Neuronal stem cell (in vitro differentiated cells): ENCODE measurements around the gene UBALD2.

Source experiments
- DNase-seq: peaks from one replicate; pipeline ENCODE4 v3.0.0-alpha.2; 2013; ENCODE audit warnings: low spot score
- H2AFZ ChIP-seq: one replicate; pipeline ENCODE4 v1.6.1; 2013; ENCODE audit warnings: mild to moderate bottlenecking, low read length, inconsistent platforms
- H2AK5ac ChIP-seq: 2 replicates; pipeline ENCODE4 v1.6.1; 2013; ENCODE audit warnings: low read depth, mild to moderate bottlenecking, inconsistent platforms, low read length, moderate library complexity, mixed read lengths
- H2BK120ac ChIP-seq: 2 replicates; pipeline ENCODE4 v1.6.1; 2013; ENCODE audit warnings: low read depth, mild to moderate bottlenecking, inconsistent platforms, low read length, moderate library complexity, mixed read lengths
- H2BK12ac ChIP-seq: one replicate; pipeline ENCODE4 v1.6.1; 2013; ENCODE audit warnings: low read length, inconsistent platforms
- H2BK15ac ChIP-seq: 2 replicates; pipeline ENCODE4 v1.6.1; 2013; ENCODE audit warnings: mild to moderate bottlenecking, low read length, inconsistent platforms, mixed read lengths
- H2BK5ac ChIP-seq: one replicate; pipeline ENCODE4 v1.6.1; 2013; ENCODE audit warnings: inconsistent platforms, mild to moderate bottlenecking, low read length, moderate library complexity
- H3K14ac ChIP-seq: one replicate; pipeline ENCODE4 v1.6.1; 2013; ENCODE audit warnings: low read length, inconsistent platforms
- H3K18ac ChIP-seq: 2 replicates; pipeline ENCODE4 v1.6.1; 2013; ENCODE audit warnings: low read length, inconsistent platforms
- H3K23ac ChIP-seq: 2 replicates; pipeline ENCODE4 v1.6.1; 2013; ENCODE audit warnings: low read depth, mild to moderate bottlenecking, mixed read lengths, low read length, inconsistent platforms; ENCODE audit not compliant: poor library complexity
- H3K27ac ChIP-seq: replicated peaks from 3 replicates; pipeline ENCODE4 v1.5.1; 2013; ENCODE audit warnings: low read length, inconsistent platforms
- H3K27me3 ChIP-seq, 3 experiments: 2 replicates each; pipeline ENCODE4 v1.6.1; 2013; ENCODE audit warnings: low read length in 3 of 3, mild to moderate bottlenecking in 2 of 3, inconsistent platforms in 1 of 3, low read depth in 1 of 3, mixed read lengths in 1 of 3, moderate library complexity in 1 of 3; ENCODE audit not compliant: control insufficient read depth in 3 of 3, insufficient read depth in 3 of 3
- H3K36me3 ChIP-seq, 2 donors: replicated peaks in 1 of 2; 2 replicates each; pipeline ENCODE4 v1.6.1; 2013; ENCODE audit warnings: low read length in 2 of 2; ENCODE audit not compliant: control insufficient read depth in 2 of 2, insufficient read depth in 2 of 2
- H3K4ac ChIP-seq: 2 replicates; pipeline ENCODE4 v1.6.1; 2013; ENCODE audit warnings: inconsistent platforms, mild to moderate bottlenecking, low read length, moderate library complexity
- H3K4me1 ChIP-seq, 2 donors: 1 replicate in 1 of 2; 2 replicates in 1 of 2; pipeline ENCODE4 v1.6.1; 2013; ENCODE audit warnings: low read length in 2 of 2, low read depth in 1 of 2; ENCODE audit not compliant: control insufficient read depth in 2 of 2, insufficient read depth in 1 of 2
- H3K4me2 ChIP-seq: one replicate; pipeline ENCODE4 v1.6.1; 2013; ENCODE audit warnings: mild to moderate bottlenecking, low read length, inconsistent platforms; ENCODE audit not compliant: insufficient read depth, poor library complexity, severe bottlenecking
- H3K4me3 ChIP-seq, 2 donors: 2 replicates each; pipeline ENCODE4 v1.5.1; 2013; ENCODE audit warnings: low read length in 2 of 2, mild to moderate bottlenecking in 2 of 2, inconsistent platforms in 1 of 2, moderate library complexity in 1 of 2
- H3K79me1 ChIP-seq: one replicate; pipeline ENCODE4 v1.6.1; 2013; ENCODE audit warnings: low read depth, mild to moderate bottlenecking, inconsistent platforms, low read length, moderate library complexity
- H3K9ac ChIP-seq: one replicate; pipeline ENCODE4 v1.6.1; 2013; ENCODE audit warnings: mild to moderate bottlenecking, low read depth, low read length, inconsistent platforms; ENCODE audit not compliant: poor library complexity
- H3K9me3 ChIP-seq, 2 donors: replicated peaks in 1 of 2; 2 replicates each; pipeline versions ENCODE3 to v1.6.1; 2013; ENCODE audit warnings: low read length in 2 of 2, mild to moderate bottlenecking in 2 of 2, inconsistent platforms in 1 of 2, low read depth in 1 of 2, mixed read lengths in 1 of 2, moderate library complexity in 1 of 2; ENCODE audit not compliant: control insufficient read depth in 2 of 2, insufficient read depth in 1 of 2
- H4K8ac ChIP-seq: one replicate; pipeline ENCODE4 v1.6.1; 2013; ENCODE audit warnings: low read depth, mild to moderate bottlenecking, inconsistent platforms, low read length, moderate library complexity
- H4K91ac ChIP-seq: one replicate; pipeline ENCODE4 v1.6.1; 2013; ENCODE audit warnings: low read length, low read depth, mild to moderate bottlenecking, inconsistent platforms; ENCODE audit not compliant: poor library complexity
- WGBS, 2 donors: extraction: QIAGEN DNeasy Blood & Tissue Kit; methylation state at CpG; one replicate each; pipeline ENCODE4 v1.1.7; 2013; ENCODE audit warnings: missing lambda C conversion rate in 2 of 2, mixed read lengths in 1 of 2; ENCODE audit not compliant: insufficient read length in 2 of 2, insufficient replicate concordance in 1 of 2; ENCODE audit errors: extremely low coverage in 2 of 2; 5-methylcytosine and 5-hydroxymethylcytosine counted together

Gene UBALD2

DNA sequence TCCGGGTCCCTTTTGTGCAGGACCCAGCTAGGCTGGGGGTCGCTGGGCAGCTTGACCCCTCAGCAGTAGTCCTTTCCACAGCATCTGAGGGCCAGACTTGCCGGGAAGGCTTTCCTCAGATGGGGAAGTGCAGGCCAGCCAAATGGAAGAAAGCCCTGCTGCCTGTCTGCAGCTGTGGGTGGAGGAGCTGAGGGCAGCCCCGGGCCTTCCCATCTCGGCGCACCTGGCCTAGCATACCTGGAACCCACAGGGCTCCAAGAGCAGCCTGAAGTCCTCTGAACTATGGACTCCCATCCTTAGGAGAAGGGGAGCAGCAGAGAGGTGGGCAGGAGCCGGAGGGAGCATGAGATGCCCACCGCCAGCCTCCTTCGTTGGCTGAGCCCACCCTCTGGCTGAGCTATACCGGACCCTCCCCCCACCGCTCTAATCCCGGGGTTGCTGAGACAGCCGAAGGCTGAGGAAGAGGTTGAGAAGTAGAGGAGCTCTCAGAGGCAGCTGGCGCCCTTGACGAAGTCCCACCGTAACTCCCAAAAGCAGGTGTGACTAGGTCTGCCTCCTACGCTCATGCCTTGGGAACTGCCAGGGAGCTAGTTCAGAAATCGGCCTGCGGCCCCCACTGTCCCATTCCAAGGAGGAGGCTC, 13.2 kb downstream of the UBALD2 start:
- Histone ChIP-seq H3K9me3 (peaks cover 0 to 3% of the 10 kb centered on the region in 2 donors), H3K4me3 (no peak overlapping the region), H3K23ac (no peak overlapping the region), H3K9ac (no peak overlapping the region), H3K4me1 (peaks cover 0 to 6% of the 10 kb centered on the region in 2 donors), H3K4ac (no peak overlapping the region), H3K4me2 (no peak overlapping the region), H3K27ac (no peak overlapping the region), H4K91ac (no peak overlapping the region), H2BK12ac (no peak overlapping the region), H2BK15ac (no peak overlapping the region), H3K36me3 (peaks cover 4 to 11% of the 10 kb centered on the region in 2 donors), H3K27me3 (no peaks in the 10 kb centered on the region), H2AK5ac (peak overlapping the region; percentile 96), H4K8ac (no peak overlapping the region), H3K18ac (no peak overlapping the region), H3K14ac (peak overlapping the region; percentile 9), H2AFZ (no peak overlapping the region), H3K79me1 (peaks cover 7% of the 10 kb centered on the region), H2BK5ac (no peak overlapping the region), H2BK120ac (no peak overlapping the region)
- WGBS, 2 donors: no CpG with 5 or more reads among the region's 19 CpGs
- no peak for DNase-seq

DNA sequence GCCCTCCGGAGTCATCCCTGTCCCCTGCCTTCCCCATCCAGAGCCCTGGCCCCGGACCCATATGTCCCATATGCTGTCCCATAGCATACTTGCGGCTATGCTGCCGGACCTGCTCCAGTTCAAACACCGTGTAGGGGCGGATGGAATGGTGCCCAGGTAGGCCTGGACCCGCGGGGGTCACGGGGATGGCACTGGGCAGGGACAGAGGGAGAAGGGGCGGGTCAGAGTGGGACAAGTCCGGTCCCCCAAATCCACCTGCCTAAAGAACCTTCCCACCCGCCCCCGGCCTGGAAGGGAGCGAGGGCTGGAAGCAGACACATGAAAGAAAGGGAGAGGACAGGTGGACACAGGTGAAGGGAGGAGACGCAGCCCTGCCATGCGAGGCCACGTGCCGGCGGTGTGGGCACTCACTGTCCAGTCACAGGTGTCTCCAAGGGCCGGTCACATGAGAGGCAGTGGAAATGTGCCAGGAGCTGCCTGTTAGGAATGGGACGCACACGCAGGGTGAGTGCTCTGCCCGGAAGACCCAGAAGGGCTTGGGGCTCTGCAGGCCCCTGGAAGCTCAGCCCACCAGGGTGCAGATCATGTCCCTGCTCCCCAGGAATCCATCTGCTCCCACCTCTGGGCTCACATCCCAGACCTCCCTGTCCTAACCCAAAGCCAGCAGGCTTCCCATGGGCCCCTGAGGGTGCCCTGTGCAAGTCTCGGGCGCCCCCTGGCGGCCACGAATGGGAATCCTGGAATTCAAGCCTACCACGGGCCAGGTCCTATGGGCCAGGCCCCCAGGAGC, 14.0 kb downstream of the UBALD2 start:
- Histone ChIP-seq H3K36me3 (peaks cover 4 to 11% of the 10 kb centered on the region in 2 donors), H4K8ac (no peak overlapping the region), H2AK5ac (peak overlapping the region; percentile 96), H3K14ac (peak overlapping the region; percentile 2), H3K18ac (peak overlapping the region; percentile 50), H3K27me3 (no peaks in the 10 kb centered on the region), H4K91ac (peak overlapping the region; percentile 87), H3K9me3 (peaks cover 0 to 3% of the 10 kb centered on the region in 2 donors), H2BK15ac (peak overlapping the region; percentile 45), H2AFZ (peak overlapping the region; percentile 11), H2BK120ac (no peak overlapping the region), H3K4ac (peak overlapping the region; percentile 84), H2BK5ac (no peak overlapping the region), H3K9ac (no peak overlapping the region), H3K27ac (no peak overlapping the region), H3K4me3 (no peak overlapping the region), H2BK12ac (peak overlapping the region; percentile 67), H3K23ac (peak overlapping the region; percentile 44), H3K79me1 (peaks cover 5% of the 10 kb centered on the region), H3K4me1 (peaks cover 0 to 6% of the 10 kb centered on the region in 2 donors), H3K4me2 (no peak overlapping the region)
- no CpG with 5 or more reads among the region's 28 CpGs for WGBS, 2 donors
- DNase-seq: peak; percentile 83

DNA sequence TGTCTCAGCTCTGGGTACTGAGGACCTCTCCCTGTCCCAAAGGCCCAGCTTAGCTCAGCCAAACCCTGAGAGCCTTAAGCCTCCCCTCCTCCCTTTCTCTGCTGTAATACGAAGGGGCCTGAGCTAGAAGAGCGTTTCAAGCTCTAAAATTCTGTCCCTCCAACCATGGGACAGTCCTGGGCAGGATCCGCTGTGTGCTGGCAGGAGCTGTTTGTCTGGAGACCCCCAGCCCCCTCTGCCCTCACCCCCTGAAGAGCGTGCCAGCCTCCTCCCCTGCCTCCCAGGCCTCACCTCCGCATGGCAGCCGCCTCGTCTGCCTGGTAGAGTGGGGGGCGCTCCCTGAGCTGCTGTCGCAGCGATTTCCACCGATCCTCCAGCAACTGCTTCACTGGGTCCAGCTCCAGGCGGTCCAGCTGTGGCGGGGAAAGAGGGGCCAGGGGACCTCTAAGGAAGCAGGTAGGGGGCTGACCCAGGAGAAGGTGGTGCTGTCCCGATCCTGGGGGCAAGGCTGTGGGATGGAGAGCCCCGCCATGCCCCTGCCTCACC, 14.7 kb downstream of the UBALD2 start:
- Histone ChIP-seq H3K14ac (peak overlapping the region; percentile 38), H3K79me1 (peaks cover 5% of the 10 kb centered on the region), H3K27me3 (no peaks in the 10 kb centered on the region), H3K9me3 (peaks cover 0 to 3% of the 10 kb centered on the region in 2 donors), H3K23ac (peak overlapping the region; percentile 55), H3K4me1 (peaks cover 0 to 6% of the 10 kb centered on the region in 2 donors), H3K9ac (peak overlapping the region; percentile 60), H3K18ac (peak overlapping the region; percentile 28), H4K8ac (no peak overlapping the region), H2BK120ac (no peak overlapping the region), H2AFZ (no peak overlapping the region), H3K4me2 (no peak overlapping the region), H3K36me3 (peaks cover 4 to 11% of the 10 kb centered on the region in 2 donors), H2BK15ac (peak overlapping the region; percentile 5), H4K91ac (no peak overlapping the region), H2AK5ac (peak overlapping the region; percentile 97), H3K4ac (no peak overlapping the region), H2BK5ac (no peak overlapping the region), H3K27ac (no peak overlapping the region), H2BK12ac (no peak overlapping the region), H3K4me3 (no peak overlapping the region)
- DNase-seq: no peak
- no CpG with 5 or more reads among the region's 15 CpGs for WGBS, 2 donors

DNA sequence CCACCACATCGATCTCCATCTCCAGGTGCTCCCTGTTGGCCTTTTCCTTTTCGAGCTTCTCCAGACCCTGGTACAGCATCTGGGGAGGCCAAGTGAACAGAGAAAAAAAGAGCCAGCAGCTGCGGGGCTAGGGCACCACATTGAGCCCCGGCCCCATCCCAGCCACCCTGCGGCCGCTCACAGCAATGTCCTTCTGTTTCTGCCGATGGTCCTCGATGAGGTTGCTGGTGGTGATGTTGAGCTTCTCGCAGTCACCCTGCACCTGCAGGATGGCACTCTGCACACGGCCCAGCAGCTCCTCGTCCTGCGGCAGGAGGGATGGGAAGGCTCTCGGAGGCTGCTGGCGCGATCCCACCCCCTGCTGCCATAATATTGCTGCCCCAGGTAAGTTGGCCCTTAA, 15.5 kb downstream of the UBALD2 start:
- Histone ChIP-seq H2AFZ (no peak overlapping the region), H3K79me1 (peaks cover 5% of the 10 kb centered on the region), H2BK5ac (peak overlapping the region; percentile 75), H3K27ac (no peak overlapping the region), H3K36me3 (peaks cover 4 to 11% of the 10 kb centered on the region in 2 donors), H3K9ac (no peak overlapping the region), H3K4me3 (peak overlapping the region in 1 of 2 donors; percentile 50), H2BK120ac (no peak overlapping the region), H3K18ac (no peak overlapping the region), H4K91ac (no peak overlapping the region), H3K23ac (no peak overlapping the region), H2BK12ac (no peak overlapping the region), H2BK15ac (peak overlapping the region; percentile 26), H2AK5ac (peak overlapping the region; percentile 97), H3K4me1 (peaks cover 0 to 6% of the 10 kb centered on the region in 2 donors), H3K4me2 (no peak overlapping the region), H4K8ac (no peak overlapping the region), H3K14ac (no peak overlapping the region), H3K9me3 (peaks cover 0 to 3% of the 10 kb centered on the region in 2 donors), H3K27me3 (no peaks in the 10 kb centered on the region), H3K4ac (no peak overlapping the region)
- WGBS, 2 donors: no CpG with 5 or more reads among the region's 15 CpGs
- DNase-seq: no peak
